A549 (cell line): Measurements from ENCODE around the gene CEP128. TPM values are rescaled to one million over a fixed set of nuclear protein-coding genes. Genes with fewer than 3 reads are reported as not detected.

Source experiments
- ATAC-seq, 2 experiments: fragments of 200-7000 bp in 1 of 2; fragments of >200 bp in 1 of 2; cut with Nextera tagmentation in 1 of 2; cut with Tn5 transposase in 1 of 2; 3 replicates each; pipeline versions ENCODE4 v1.8.0 to v1.9.1; 2018 to 2020; ENCODE audit warnings: mild to moderate bottlenecking in 1 of 2, moderate library complexity in 1 of 2
- CTCF ChIA-PET: fragments of 300-600 bp; sonication (Branson Sonifier 250); formaldehyde crosslinking; extraction: SDS; loops from one replicate; lab custom pipeline; 2021; ENCODE audit warnings: antibody characterized with exemption, inconsistent platforms; lab: Yijun Ruan, JAX
- POLR2A ChIA-PET: fragments of 350-600 bp; formaldehyde crosslinking; extraction: SDS; loops from one replicate; lab custom pipeline; 2021; ENCODE audit warnings: antibody characterized with exemption, inconsistent platforms; lab: Yijun Ruan, JAX
- DNase-seq, 2 experiments: peaks; one replicate each; pipeline versions ENCODE4 v3.0.0 to v3.0.0-alpha.2; 2011 to 2016; ENCODE audit warnings: low read depth in 1 of 2, low spot score in 1 of 2
- FAIRE-seq: peaks from 2 replicates; lab custom pipeline; 2011; peaks lifted over from hg19 to GRCh38; lab: Jason Lieb, UNC
- H3K27ac ChIP-seq, 2 experiments: fragments of >200 bp; sonication (Bioruptor Twin); formaldehyde crosslinking; 3 replicates each; pipeline ENCODE4 v1.5.1; 2016 to 2017
- H3K4me1 ChIP-seq: fragments of >200 bp; sonication (Bioruptor Twin); formaldehyde crosslinking; 3 replicates; pipeline ENCODE4 v1.6.1; 2016
- H3K4me2 ChIP-seq: fragments of >200 bp; sonication (Bioruptor Twin); formaldehyde crosslinking; 3 replicates; pipeline ENCODE4 v1.6.1; 2016
- H3K4me3 ChIP-seq: fragments of >200 bp; sonication (Bioruptor Twin); formaldehyde crosslinking; 3 replicates; pipeline ENCODE4 v1.5.1; 2016
- H3K9me3 ChIP-seq: fragments of >200 bp; sonication (Bioruptor Twin); formaldehyde crosslinking; 3 replicates; pipeline ENCODE4 v1.6.1; 2016
- CBX8 ChIP-seq: fragments of 200-600 bp; sonication (generic); IDR thresholded peaks from 2 replicates; pipeline ENCODE4 v1.6.1; 2016
- CHD2 ChIP-seq: fragments of 150-350 bp; IDR thresholded peaks from 2 replicates; pipeline ENCODE4 v1.6.1; 2014; ENCODE audit warnings: low read length; ENCODE audit not compliant: partially characterized antibody
- ESRRA ChIP-seq: fragments of 150-350 bp; IDR thresholded peaks from 2 replicates; pipeline ENCODE4 v1.6.1; 2014; ENCODE audit warnings: mild to moderate bottlenecking, low read length, borderline replicate concordance
- FOSL2 ChIP-seq, 2 experiments: fragments of 450-650 bp in 1 of 2; fragments of >200 bp in 1 of 2; sonication (Bioruptor Twin) in 1 of 2; formaldehyde crosslinking; IDR thresholded peaks; 2 replicates each; pipeline versions ENCODE4 v1.5.0 to v1.6.1; 2016 to 2020; ENCODE audit warnings: mild to moderate bottlenecking in 1 of 2, moderate library complexity in 1 of 2
- HDAC2 ChIP-seq: fragments of 200-600 bp; sonication (generic); IDR thresholded peaks from 2 replicates; pipeline ENCODE4 v1.6.1; 2016
- HOXA7 ChIP-seq: fragments of 250-450 bp; sonication (Bioruptor Pico); IDR thresholded peaks from 2 replicates; pipeline ENCODE4 v1.5.0; 2020; ENCODE audit warnings: mild to moderate bottlenecking, moderate library complexity
- HOXB13 ChIP-seq: fragments of 250-450 bp; sonication (Bioruptor Pico); IDR thresholded peaks from 2 replicates; pipeline ENCODE4 v1.5.0; 2020; ENCODE audit warnings: low read depth, mild to moderate bottlenecking, moderate library complexity
- HOXB5 ChIP-seq: fragments of 250-450 bp; sonication (Bioruptor Pico); IDR thresholded peaks from 2 replicates; pipeline ENCODE4 v1.5.0; 2020; ENCODE audit warnings: mild to moderate bottlenecking, moderate library complexity
- JUN ChIP-seq, 2 experiments: fragments of >200 bp; sonication (Bioruptor Twin); formaldehyde crosslinking; IDR thresholded peaks; 2 replicates in 1 of 2; 3 replicates in 1 of 2; pipeline ENCODE4 v1.6.1; 2016 to 2017
- KDM1A ChIP-seq: fragments of 200-600 bp; sonication (generic); IDR thresholded peaks from 2 replicates; pipeline ENCODE4 v1.6.1; 2016; ENCODE audit warnings: low read depth, mild to moderate bottlenecking
- MAFK ChIP-seq: fragments of 450-650 bp; IDR thresholded peaks from 2 replicates; pipeline ENCODE4 v1.6.1; 2014; ENCODE audit not compliant: partially characterized antibody
- MAZ ChIP-seq: fragments of 150-350 bp; IDR thresholded peaks from 2 replicates; pipeline ENCODE4 v1.6.1; 2014; ENCODE audit warnings: antibody characterized with exemption, low read depth, low read length, borderline replicate concordance
- NPAS2 ChIP-seq: fragments of 250-450 bp; sonication (Bioruptor Pico); IDR thresholded peaks from 2 replicates; pipeline ENCODE4 v1.8.0; 2022; ENCODE audit warnings: mild to moderate bottlenecking, moderate library complexity, borderline replicate concordance
- PHF8 ChIP-seq: fragments of 200-600 bp; sonication (generic); IDR thresholded peaks from 2 replicates; pipeline ENCODE4 v1.6.1; 2016; ENCODE audit warnings: low read depth, mild to moderate bottlenecking, antibody characterized with exemption, moderate library complexity, borderline replicate concordance
- POLR2A ChIP-seq: IDR thresholded peaks from 2 replicates; pipeline ENCODE4 v1.6.1; 2012; ENCODE audit warnings: mild to moderate bottlenecking, low read length
- RCOR1 ChIP-seq: fragments of 150-350 bp; IDR thresholded peaks from 2 replicates; pipeline ENCODE4 v1.6.1; 2014; ENCODE audit warnings: antibody characterized with exemption, low read length, low read depth
- RFX5 ChIP-seq: fragments of 450-650 bp; IDR thresholded peaks from 2 replicates; pipeline ENCODE4 v1.7.1; 2014; ENCODE audit warnings: antibody characterized with exemption, mild to moderate bottlenecking, moderate library complexity
- RNF2 ChIP-seq: fragments of 200-600 bp; sonication (generic); IDR thresholded peaks from 2 replicates; pipeline ENCODE4 v1.6.1; 2016; ENCODE audit warnings: low read depth, mild to moderate bottlenecking, antibody characterized with exemption, moderate library complexity, borderline replicate concordance
- SMC3 ChIP-seq: fragments of >200 bp; sonication (Bioruptor Twin); formaldehyde crosslinking; IDR thresholded peaks from 3 replicates; pipeline ENCODE4 v1.6.1; 2018; ENCODE audit warnings: inconsistent platforms
- SREBF2 ChIP-seq: fragments of 450-650 bp; IDR thresholded peaks from 2 replicates; pipeline ENCODE4 v1.6.1; 2014; ENCODE audit warnings: mild to moderate bottlenecking, moderate library complexity
- TFCP2L1 ChIP-seq: fragments of 250-450 bp; sonication (Bioruptor Pico); IDR thresholded peaks from 2 replicates; pipeline ENCODE4 v1.5.0; 2021; ENCODE audit warnings: mild to moderate bottlenecking
- WGBS: methylation state at CpG from one replicate; pipeline ENCODE4 v1.1.6; 2017; ENCODE audit errors: missing lambda C conversion rate; 5-methylcytosine and 5-hydroxymethylcytosine counted together
- polyA plus RNA-seq, 4 experiments: library from polyadenylated mRNA; depleted of rRNA in 3 of 4; stranded (reverse); fragments of >200 nt; fragmentation: RNase III in 1 of 4; extraction: RNeasy Plus Mini Kit Qiagen cat#74134 plus additional on column Dnase treatment in 1 of 4; gene quantifications; 2 replicates in 3 of 4; 3 replicates in 1 of 4; pipeline ENCODE4 v1.2.3, GENCODE V29; 2011 to 2017
- TF ChIP-seq, protein P1 (sequence below): fragments of >200 bp; sonication (Bioruptor Twin); formaldehyde crosslinking; IDR thresholded peaks from 2 replicates; pipeline ENCODE4 v1.6.1; 2016
- TF ChIP-seq, protein P2 (sequence below): fragments of 450-650 bp; IDR thresholded peaks from 2 replicates; pipeline ENCODE4 v1.6.1; 2014; ENCODE audit warnings: antibody characterized with exemption
- TF ChIP-seq, protein P3 (sequence below): fragments of 250-450 bp; sonication (Bioruptor Pico); IDR thresholded peaks from 2 replicates; pipeline ENCODE4 v1.5.0; 2021; ENCODE audit warnings: mild to moderate bottlenecking, moderate library complexity, borderline replicate concordance
- TF ChIP-seq, protein P4 (sequence below): IDR thresholded peaks from 2 replicates; pipeline ENCODE4 v1.6.1; 2012

The CEP128 gene
- polyA plus RNA-seq, 2 of the 4 experiments (the other 2 are of a cell fraction), result 5.8 to 7.0 TPM

DNA sequence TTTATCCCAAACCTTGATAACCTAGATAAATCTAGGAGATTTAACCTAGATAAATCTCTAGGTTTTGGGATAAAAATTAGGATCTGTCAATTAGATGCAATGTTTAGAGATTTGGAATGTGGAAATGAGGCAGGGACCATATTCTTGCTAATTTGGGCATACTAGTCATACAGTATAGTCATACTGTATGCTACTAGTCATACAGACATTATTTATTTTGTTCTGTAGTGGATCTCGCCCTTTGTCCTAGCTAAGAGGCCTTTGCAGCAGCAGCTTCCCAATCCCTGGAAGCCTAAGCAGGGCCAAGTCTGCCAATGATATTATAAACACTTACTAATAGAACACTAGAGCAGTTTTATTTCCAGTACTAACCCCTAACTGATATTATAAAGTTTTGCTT is 136.4 kb downstream of the CEP128 start:
- no peak for TF ChIP-seq MAFK
- TF ChIP-seq, protein P1, sequence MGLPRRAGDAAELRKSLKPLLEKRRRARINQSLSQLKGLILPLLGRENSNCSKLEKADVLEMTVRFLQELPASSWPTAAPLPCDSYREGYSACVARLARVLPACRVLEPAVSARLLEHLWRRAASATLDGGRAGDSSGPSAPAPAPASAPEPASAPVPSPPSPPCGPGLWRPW, result no peak
- TF ChIP-seq HOXA7 (CRISPR knock-in tag), result no peak
- TF ChIP-seq FOSL2 (IDR thresholded peaks at IDR 0.05), result no peak
- no peak for TF ChIP-seq FOSL2 (CRISPR knock-in tag; IDR thresholded peaks at IDR 0.05)
- TF ChIP-seq SREBF2, result no peak
- TF ChIP-seq, protein P2, sequence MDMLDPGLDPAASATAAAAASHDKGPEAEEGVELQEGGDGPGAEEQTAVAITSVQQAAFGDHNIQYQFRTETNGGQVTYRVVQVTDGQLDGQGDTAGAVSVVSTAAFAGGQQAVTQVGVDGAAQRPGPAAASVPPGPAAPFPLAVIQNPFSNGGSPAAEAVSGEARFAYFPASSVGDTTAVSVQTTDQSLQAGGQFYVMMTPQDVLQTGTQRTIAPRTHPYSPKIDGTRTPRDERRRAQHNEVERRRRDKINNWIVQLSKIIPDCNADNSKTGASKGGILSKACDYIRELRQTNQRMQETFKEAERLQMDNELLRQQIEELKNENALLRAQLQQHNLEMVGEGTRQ, result no peak
- TF ChIP-seq, protein P3, sequence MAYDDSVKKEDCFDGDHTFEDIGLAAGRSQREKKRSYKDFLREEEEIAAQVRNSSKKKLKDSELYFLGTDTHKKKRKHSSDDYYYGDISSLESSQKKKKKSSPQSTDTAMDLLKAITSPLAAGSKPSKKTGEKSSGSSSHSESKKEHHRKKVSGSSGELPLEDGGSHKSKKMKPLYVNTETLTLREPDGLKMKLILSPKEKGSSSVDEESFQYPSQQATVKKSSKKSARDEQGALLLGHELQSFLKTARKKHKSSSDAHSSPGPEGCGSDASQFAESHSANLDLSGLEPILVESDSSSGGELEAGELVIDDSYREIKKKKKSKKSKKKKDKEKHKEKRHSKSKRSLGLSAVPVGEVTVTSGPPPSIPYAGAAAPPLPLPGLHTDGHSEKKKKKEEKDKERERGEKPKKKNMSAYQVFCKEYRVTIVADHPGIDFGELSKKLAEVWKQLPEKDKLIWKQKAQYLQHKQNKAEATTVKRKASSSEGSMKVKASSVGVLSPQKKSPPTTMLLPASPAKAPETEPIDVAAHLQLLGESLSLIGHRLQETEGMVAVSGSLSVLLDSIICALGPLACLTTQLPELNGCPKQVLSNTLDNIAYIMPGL (CRISPR knock-in tag), result no peak
- TF ChIP-seq PHF8, result no peak
- no peak for TF ChIP-seq KDM1A
- TF ChIP-seq POLR2A, result no peak
- TF ChIP-seq HDAC2, result no peak
- no peak for TF ChIP-seq TFCP2L1 (CRISPR knock-in tag)
- no peak for TF ChIP-seq RFX5
- no peak for TF ChIP-seq JUN (IDR thresholded peaks at IDR 0.05)
- TF ChIP-seq ESRRA, result no peak
- no peak for TF ChIP-seq HOXB5 (CRISPR knock-in tag)
- TF ChIP-seq RNF2, result no peak
- no peak for TF ChIP-seq NPAS2
- TF ChIP-seq CHD2, result no peak
- FAIRE-seq, result no peak
- 55% methylated on average over 1 of the region's 1 CpG for WGBS
- no peak for DNase-seq
- 0 out of 3 replicates have a peak overlapping the region, but pooled peaks have one; percentile 2 for H3K4me2 ChIP-seq
- ATAC-seq, result peak in 1 of 2 experiments; percentile 43; a peak in 1 of 6 replicates
- H3K27ac ChIP-seq, result no peak overlapping the region
- no peak overlapping the region for H3K4me3 ChIP-seq
- ChIA-PET POLR2A (no interaction called here), CTCF (no interaction called here)
- peaks cover 6% of the 10 kb centered on the region; the same call in 1 of the 3 replicates for H3K4me1 ChIP-seq
- H3K9me3 ChIP-seq, result no peaks in the 10 kb centered on the region

DNA sequence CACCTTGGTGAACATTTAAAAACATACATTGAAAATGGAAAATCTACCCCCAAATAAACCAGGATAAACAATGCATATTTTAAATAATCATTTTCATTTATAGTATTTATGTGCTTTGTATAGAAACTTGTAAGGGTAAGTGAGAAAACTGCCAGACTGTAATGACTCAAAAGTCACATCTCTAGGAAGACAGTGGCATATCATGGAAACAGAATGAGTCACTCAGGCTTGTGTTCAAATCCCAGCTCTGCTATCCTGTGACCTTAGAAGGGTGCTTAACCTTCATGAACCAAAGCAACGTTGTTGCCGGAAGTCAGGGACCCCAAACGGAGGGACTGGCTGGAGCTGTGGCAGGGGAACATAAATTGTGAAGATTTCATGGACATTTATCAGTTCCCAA is 142.7 kb downstream of the CEP128 start:
- Histone ChIP-seq H3K9me3 (no peaks in the 10 kb centered on the region), H3K4me3 (no peak overlapping the region), H3K4me2 (no peak overlapping the region), H3K4me1 (no peaks in the 10 kb centered on the region), H3K27ac (no peak overlapping the region)
- ChIA-PET CTCF (no interaction called here), POLR2A (no interaction called here)
- TF ChIP-seq, protein P4, sequence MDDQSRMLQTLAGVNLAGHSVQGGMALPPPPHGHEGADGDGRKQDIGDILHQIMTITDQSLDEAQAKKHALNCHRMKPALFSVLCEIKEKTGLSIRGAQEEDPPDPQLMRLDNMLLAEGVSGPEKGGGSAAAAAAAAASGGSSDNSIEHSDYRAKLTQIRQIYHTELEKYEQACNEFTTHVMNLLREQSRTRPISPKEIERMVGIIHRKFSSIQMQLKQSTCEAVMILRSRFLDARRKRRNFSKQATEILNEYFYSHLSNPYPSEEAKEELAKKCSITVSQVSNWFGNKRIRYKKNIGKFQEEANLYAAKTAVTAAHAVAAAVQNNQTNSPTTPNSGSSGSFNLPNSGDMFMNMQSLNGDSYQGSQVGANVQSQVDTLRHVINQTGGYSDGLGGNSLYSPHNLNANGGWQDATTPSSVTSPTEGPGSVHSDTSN, result no peak
- TF ChIP-seq CBX8 (no peak), MAZ (no peak), RCOR1 (no peak), TFCP2L1 (CRISPR knock-in tag) (no peak), HOXB13 (CRISPR knock-in tag) (no peak), HOXB5 (CRISPR knock-in tag) (no peak), ESRRA (no peak), SMC3 (no peak)
- TF ChIP-seq, protein P2, result no peak
- no peak for DNase-seq
- no peak for ATAC-seq
- 93% methylated on average over 3 of the region's 3 CpGs for WGBS
- FAIRE-seq, result no peak
